ENCODE measurements around the gene MCM10.

The MCM10 gene

GRCh38 chr10:13189961-13190360, 28.6 kb downstream of the MCM10 start:
- H3K4me3 ChIP-seq (ENCODE audit: control insufficient read depth, low read depth, low read length) = no peak overlapping the region
- no peak for DNase-seq (ENCODE audit: low read depth)
- no peak for TF ChIP-seq CTCF (conservative IDR thresholded peaks at IDR 0.05; ENCODE audit: control insufficient read depth, insufficient read depth, low read depth, low read length)

GRCh38 chr10:13190816-13191215, 29.5 kb downstream of the MCM10 start:
- TF ChIP-seq CTCF (conservative IDR thresholded peaks at IDR 0.05; ENCODE audit: control insufficient read depth, insufficient read depth, low read depth, low read length) = no peak
- no peak for DNase-seq (ENCODE audit: low read depth)
- no peak overlapping the region for H3K4me3 ChIP-seq (ENCODE audit: control insufficient read depth, low read depth, low read length)

DNA sequence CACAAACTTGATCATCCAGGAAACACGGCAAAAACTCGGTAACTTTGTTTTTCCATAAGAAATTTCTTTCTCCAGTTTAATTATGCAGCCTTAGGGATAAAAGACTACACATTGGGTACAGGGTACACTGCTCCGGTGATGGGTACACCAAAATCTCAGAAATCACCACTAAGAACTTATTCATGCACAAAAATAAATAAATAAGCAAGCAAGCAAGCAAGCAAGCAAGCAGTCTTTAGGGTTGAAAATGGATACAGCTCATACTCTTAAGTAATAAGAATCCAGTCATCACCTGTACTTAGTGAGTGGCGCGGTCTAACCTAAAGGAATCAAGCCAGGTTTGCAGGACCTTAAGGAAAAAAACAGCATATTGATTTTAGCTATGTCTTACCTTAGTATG, 30.0 kb downstream of the MCM10 start:
- no peak for TF ChIP-seq CTCF (conservative IDR thresholded peaks at IDR 0.05; ENCODE audit: control insufficient read depth, insufficient read depth, low read depth, low read length)
- DNase-seq (ENCODE audit: low read depth) = no peak
- H3K4me3 ChIP-seq (ENCODE audit: control insufficient read depth, low read depth, low read length) = no peak overlapping the region

- no peak for TF ChIP-seq CTCF (conservative IDR thresholded peaks at IDR 0.05; ENCODE audit: control insufficient read depth, insufficient read depth, low read depth, low read length)
- no peak overlapping the region for H3K4me3 ChIP-seq (ENCODE audit: control insufficient read depth, low read depth, low read length)
- no peak for DNase-seq (ENCODE audit: low read depth)
These were observed 32.3 kb downstream of the MCM10 start for GRCh38 chr10:13193637-13194036.

GRCh38 chr10:13195016-13195415, 33.7 kb downstream of the MCM10 start:
- DNase-seq (ENCODE audit: low read depth) = peak; percentile 38
- TF ChIP-seq CTCF (conservative IDR thresholded peaks at IDR 0.05; ENCODE audit: control insufficient read depth, insufficient read depth, low read depth, low read length) = no peak
- H3K4me3 ChIP-seq (ENCODE audit: control insufficient read depth, low read depth, low read length) = no peak overlapping the region

GRCh38 chr10:13201132-13201531, 39.8 kb downstream of the MCM10 start:
- no peak overlapping the region for H3K4me3 ChIP-seq (ENCODE audit: control insufficient read depth, low read depth, low read length)
- no peak for DNase-seq (ENCODE audit: low read depth)
- TF ChIP-seq CTCF (conservative IDR thresholded peaks at IDR 0.05; ENCODE audit: control insufficient read depth, insufficient read depth, low read depth, low read length) = no peak

DNA sequence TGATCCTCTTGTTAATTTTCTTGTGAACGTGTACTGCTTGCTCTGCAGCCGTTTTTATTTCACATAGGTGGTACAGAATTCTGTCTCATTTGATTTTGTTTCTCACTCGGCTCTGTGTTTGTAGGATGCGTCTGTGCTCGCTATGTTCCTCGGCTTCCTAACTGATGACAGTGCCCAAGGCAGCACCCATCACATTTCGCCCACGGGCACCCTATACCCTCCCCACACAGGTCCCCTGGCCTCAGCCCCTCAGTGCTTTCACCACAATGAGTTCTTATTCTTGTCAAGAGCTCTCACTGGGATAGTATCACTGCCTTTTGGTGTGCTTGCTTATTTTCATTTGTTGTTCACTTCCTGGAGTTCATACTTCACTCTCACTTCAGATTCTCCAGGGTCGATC, 44.7 kb downstream of the MCM10 start:
- H3K4me3 ChIP-seq (ENCODE audit: control insufficient read depth, low read depth, low read length) = no peak overlapping the region
- TF ChIP-seq CTCF (conservative IDR thresholded peaks at IDR 0.05; ENCODE audit: control insufficient read depth, insufficient read depth, low read depth, low read length) = no peak
- no peak for DNase-seq (ENCODE audit: low read depth)
